Daoy (cell line): Measurements from ENCODE around the gene NPR1. TPM values are rescaled to one million over a fixed set of nuclear protein-coding genes. Genes with fewer than 3 reads are reported as not detected.
"Not testable (repeated sequence)": the region's sequence is repeated elsewhere in the genome, so short reads cannot be mapped to it uniquely, and the experiment has no call there.

Source experiments
- DNase-seq: peaks from one replicate; pipeline ENCODE4 v3.0.0-alpha.2; 2015; ENCODE audit warnings: low read depth
- total RNA-seq: library from RNA; depleted of rRNA; stranded (reverse); fragments of >200 nt; shearing (Covaris generic); gene quantifications from 2 replicates; pipeline ENCODE4 v1.2.3, GENCODE V29; 2014

Gene NPR1
- total RNA-seq, 1 experiment from 2014 or later = not detected

- DNase-seq = no peak
These were observed 4.2 kb downstream of the NPR1 start for GRCh38 chr1:153682730-153683129.

- no peak for DNase-seq
These were observed 5.4 kb downstream of the NPR1 start for GRCh38 chr1:153683854-153684253.

- no peak for DNase-seq
These were observed 6.4 kb downstream of the NPR1 start for GRCh38 chr1:153684892-153685291.

GRCh38 chr1:153685544-153686340 is 7.3 kb downstream of the NPR1 start:
- DNase-seq = no peak

- no peak for DNase-seq
These were observed 9.0 kb downstream of the NPR1 start for GRCh38 chr1:153687346-153688125.

- DNase-seq = no peak
These were observed 9.8 kb downstream of the NPR1 start for GRCh38 chr1:153688276-153688675.

GRCh38 chr1:153688736-153689328 is 10.3 kb downstream of the NPR1 start:
- DNase-seq = no peak

GRCh38 chr1:153693466-153693865 is 15.0 kb downstream of the NPR1 start:
- DNase-seq = no peak

GRCh38 chr1:153696741-153697140 is 18.3 kb downstream of the NPR1 start:
- no peak for DNase-seq

GRCh38 chr1:153697191-153698019 is 18.9 kb downstream of the NPR1 start:
- DNase-seq = peak; percentile 71

- DNase-seq = no peak
These were observed 19.8 kb downstream of the NPR1 start for GRCh38 chr1:153698020-153698922.

GRCh38 chr1:153698923-153699714 is 20.6 kb downstream of the NPR1 start:
- DNase-seq = no peak

GRCh38 chr1:153699768-153700167 is 21.3 kb downstream of the NPR1 start:
- no peak for DNase-seq

GRCh38 chr1:153705484-153705883 is 27.0 kb downstream of the NPR1 start:
- DNase-seq = no peak

- no peak for DNase-seq
These were observed 32.5 kb downstream of the NPR1 start for GRCh38 chr1:153711026-153711425.

GRCh38 chr1:153716211-153716610 is 37.7 kb downstream of the NPR1 start:
- DNase-seq = not testable (repeated sequence)

- DNase-seq = no peak
These were observed 38.8 kb downstream of the NPR1 start for GRCh38 chr1:153717330-153717729.

GRCh38 chr1:153723687-153724086 is 45.2 kb downstream of the NPR1 start:
- no peak for DNase-seq

- not testable (repeated sequence) for DNase-seq
These were observed 46.1 kb downstream of the NPR1 start for GRCh38 chr1:153724634-153725033.
